ENCODE data around the gene RAD17.

RAD17 gene

GRCh38 chr5:69462170-69462569 lies 92.6 kb downstream of the RAD17 start:
- Mint-ChIP-seq H3K27ac (no peak overlapping the region), H3K4me1 (ENCODE audit: low read depth) (no peaks in the 10 kb centered on the region), H3K9me3 (no peaks in the 10 kb centered on the region), H3K27me3 (ENCODE audit: low read depth) (no peaks in the 10 kb centered on the region), H3K4me3 (no peak overlapping the region), H3K36me3 (ENCODE audit: low read depth) (no peaks in the 10 kb centered on the region)
- no peak for DNase-seq (ENCODE audit: low spot score)

Data from T-helper 2 cell treated with Interferon-gamma antibody and Interleukin-4, amounts not matched to agents 5 μg/mL and 100 μg/mL, for 36 hours (primary cell).